Measurements from ENCODE around the gene IL13RA1.

Gene IL13RA1

DNA sequence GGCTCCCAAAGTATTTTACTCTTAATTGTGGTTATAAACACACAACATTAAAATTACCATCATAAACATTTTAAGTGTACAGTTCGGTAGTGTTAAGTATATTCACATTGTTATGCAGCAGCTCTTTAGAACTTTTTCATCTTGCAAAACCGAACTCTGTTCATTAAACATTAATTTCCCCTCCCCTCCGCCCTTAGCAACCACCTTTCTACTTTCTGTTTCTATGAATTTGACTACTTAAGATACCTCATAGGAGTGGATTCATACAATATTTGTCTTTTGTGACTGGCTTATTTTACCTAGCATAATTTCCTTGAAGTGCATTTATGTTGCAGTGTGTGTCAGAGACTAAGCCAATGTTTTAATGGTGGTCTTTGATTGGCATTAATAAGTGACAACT, 32.6 kb downstream of the IL13RA1 start:
- TF ChIP-seq ZC3H10 (CRISPR knock-in tag; IDR thresholded peaks at IDR 0.05), result no peak
- no peak for TF ChIP-seq OSR1 (CRISPR knock-in tag; IDR thresholded peaks at IDR 0.05)
- TF ChIP-seq ARNTL (CRISPR knock-in tag; IDR thresholded peaks at IDR 0.05; ENCODE audit: borderline replicate concordance, low read depth), result no peak
- TF ChIP-seq, protein P1, sequence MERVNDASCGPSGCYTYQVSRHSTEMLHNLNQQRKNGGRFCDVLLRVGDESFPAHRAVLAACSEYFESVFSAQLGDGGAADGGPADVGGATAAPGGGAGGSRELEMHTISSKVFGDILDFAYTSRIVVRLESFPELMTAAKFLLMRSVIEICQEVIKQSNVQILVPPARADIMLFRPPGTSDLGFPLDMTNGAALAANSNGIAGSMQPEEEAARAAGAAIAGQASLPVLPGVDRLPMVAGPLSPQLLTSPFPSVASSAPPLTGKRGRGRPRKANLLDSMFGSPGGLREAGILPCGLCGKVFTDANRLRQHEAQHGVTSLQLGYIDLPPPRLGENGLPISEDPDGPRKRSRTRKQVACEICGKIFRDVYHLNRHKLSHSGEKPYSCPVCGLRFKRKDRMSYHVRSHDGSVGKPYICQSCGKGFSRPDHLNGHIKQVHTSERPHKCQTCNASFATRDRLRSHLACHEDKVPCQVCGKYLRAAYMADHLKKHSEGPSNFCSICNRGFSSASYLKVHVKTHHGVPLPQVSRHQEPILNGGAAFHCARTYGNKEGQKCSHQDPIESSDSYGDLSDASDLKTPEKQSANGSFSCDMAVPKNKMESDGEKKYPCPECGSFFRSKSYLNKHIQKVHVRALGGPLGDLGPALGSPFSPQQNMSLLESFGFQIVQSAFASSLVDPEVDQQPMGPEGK (CRISPR knock-in tag; IDR thresholded peaks at IDR 0.05; ENCODE audit: borderline replicate concordance), result no peak
- TF ChIP-seq SNAI2 (CRISPR knock-in tag; IDR thresholded peaks at IDR 0.05), result no peak
- TF ChIP-seq TOX (CRISPR knock-in tag; IDR thresholded peaks at IDR 0.05; ENCODE audit: borderline replicate concordance), result no peak
- TF ChIP-seq, protein P2, sequence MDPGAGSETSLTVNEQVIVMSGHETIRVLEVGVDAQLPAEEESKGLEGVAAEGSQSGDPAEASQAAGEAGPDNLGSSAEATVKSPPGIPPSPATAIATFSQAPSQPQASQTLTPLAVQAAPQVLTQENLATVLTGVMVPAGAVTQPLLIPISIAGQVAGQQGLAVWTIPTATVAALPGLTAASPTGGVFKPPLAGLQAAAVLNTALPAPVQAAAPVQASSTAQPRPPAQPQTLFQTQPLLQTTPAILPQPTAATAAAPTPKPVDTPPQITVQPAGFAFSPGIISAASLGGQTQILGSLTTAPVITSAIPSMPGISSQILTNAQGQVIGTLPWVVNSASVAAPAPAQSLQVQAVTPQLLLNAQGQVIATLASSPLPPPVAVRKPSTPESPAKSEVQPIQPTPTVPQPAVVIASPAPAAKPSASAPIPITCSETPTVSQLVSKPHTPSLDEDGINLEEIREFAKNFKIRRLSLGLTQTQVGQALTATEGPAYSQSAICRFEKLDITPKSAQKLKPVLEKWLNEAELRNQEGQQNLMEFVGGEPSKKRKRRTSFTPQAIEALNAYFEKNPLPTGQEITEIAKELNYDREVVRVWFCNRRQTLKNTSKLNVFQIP (CRISPR knock-in tag; IDR thresholded peaks at IDR 0.05; ENCODE audit: borderline replicate concordance, low read depth), result no peak
- no peak for TF ChIP-seq ZNF8 (CRISPR knock-in tag; IDR thresholded peaks at IDR 0.05)
- TF ChIP-seq PPARA (CRISPR knock-in tag; IDR thresholded peaks at IDR 0.05; ENCODE audit: borderline replicate concordance), result no peak
- no peak for TF ChIP-seq ZNF70 (CRISPR knock-in tag; IDR thresholded peaks at IDR 0.05)
- no peak for TF ChIP-seq ZFP3 (CRISPR knock-in tag; IDR thresholded peaks at IDR 0.05)
- no peak for TF ChIP-seq CSDC2 (CRISPR knock-in tag; IDR thresholded peaks at IDR 0.05)
- TF ChIP-seq ISL1 (CRISPR knock-in tag; IDR thresholded peaks at IDR 0.05), result no peak
- TF ChIP-seq RARB (CRISPR knock-in tag; IDR thresholded peaks at IDR 0.05), result no peak
- no peak for ATAC-seq

DNA sequence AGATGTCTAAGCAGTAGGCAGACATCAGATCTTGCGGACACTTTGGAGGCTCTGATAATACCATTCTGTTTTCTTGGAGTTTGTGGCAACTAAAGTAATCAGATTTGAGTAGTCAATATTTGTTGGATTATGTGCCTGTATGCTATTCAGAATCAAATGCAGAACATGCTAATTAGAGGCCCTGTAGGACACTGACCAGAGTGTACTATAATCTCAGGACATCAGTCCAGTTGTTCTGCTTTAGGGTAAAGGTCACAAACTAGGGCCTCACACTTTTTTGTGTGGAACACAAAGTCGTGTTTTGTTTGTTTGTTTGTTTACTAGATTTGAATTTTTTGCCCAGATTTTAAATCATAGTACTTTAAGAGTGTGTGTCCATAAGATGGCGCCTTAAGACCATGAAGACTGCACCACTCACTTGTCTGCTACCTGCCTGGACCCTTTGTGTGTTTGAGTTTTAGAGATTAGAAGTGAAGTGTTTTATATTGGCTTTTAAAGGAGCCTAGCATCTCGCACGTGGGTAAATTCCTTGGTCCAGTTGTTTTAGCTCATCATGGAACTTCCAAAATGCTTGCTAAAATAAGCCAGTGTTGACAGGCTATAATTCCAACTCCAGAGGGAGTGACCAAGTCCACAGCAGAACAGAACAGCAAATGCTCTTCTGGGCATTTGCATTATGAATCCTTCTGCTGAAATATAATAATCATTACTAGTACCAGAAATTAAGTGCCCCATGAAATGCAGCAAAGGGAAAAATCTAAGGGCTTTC, 34.7 kb downstream of the IL13RA1 start:
- no peak for TF ChIP-seq ARNTL (CRISPR knock-in tag; IDR thresholded peaks at IDR 0.05; ENCODE audit: borderline replicate concordance, low read depth)
- no peak for TF ChIP-seq PPARA (CRISPR knock-in tag; IDR thresholded peaks at IDR 0.05; ENCODE audit: borderline replicate concordance)
- TF ChIP-seq, protein P3, sequence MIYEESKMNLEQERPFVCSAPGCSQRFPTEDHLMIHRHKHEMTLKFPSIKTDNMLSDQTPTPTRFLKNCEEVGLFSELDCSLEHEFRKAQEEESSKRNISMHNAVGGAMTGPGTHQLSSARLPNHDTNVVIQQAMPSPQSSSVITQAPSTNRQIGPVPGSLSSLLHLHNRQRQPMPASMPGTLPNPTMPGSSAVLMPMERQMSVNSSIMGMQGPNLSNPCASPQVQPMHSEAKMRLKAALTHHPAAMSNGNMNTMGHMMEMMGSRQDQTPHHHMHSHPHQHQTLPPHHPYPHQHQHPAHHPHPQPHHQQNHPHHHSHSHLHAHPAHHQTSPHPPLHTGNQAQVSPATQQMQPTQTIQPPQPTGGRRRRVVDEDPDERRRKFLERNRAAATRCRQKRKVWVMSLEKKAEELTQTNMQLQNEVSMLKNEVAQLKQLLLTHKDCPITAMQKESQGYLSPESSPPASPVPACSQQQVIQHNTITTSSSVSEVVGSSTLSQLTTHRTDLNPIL (CRISPR knock-in tag; IDR thresholded peaks at IDR 0.05; ENCODE audit: low read depth), result no peak
- TF ChIP-seq ZNF8 (CRISPR knock-in tag; IDR thresholded peaks at IDR 0.05), result no peak
- no peak for TF ChIP-seq ZNF565 (CRISPR knock-in tag; conservative IDR thresholded peaks at IDR 0.05; ENCODE audit: low read depth)
- TF ChIP-seq ESRRG (CRISPR knock-in tag; IDR thresholded peaks at IDR 0.05), result no peak
- no peak for TF ChIP-seq ZNF70 (CRISPR knock-in tag; IDR thresholded peaks at IDR 0.05)
- TF ChIP-seq SNAI2 (CRISPR knock-in tag; IDR thresholded peaks at IDR 0.05), result no peak
- ATAC-seq, result no peak

DNA sequence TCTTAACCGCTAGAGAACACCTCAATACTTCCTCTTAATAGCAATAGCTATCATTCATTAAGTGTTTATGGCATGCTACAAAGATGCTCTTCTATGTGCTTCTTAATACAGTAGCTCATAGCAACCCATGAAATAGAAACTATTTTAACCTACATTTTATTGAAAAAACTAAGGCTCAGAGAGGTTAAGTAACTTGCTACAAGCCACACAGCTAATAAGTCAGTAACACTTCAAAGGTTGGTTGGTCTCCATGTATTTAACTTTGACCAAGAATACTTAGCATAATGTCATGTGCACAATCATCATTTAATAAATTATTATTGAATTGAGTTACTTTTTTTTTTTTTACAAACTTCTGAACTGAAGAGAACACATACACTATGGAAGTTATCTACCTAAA, 36.1 kb downstream of the IL13RA1 start:
- ATAC-seq, result no peak
- TF ChIP-seq, protein P2 (CRISPR knock-in tag; IDR thresholded peaks at IDR 0.05; ENCODE audit: borderline replicate concordance, low read depth), result no peak
- TF ChIP-seq ISL1 (CRISPR knock-in tag; IDR thresholded peaks at IDR 0.05), result no peak
- TF ChIP-seq TOX (CRISPR knock-in tag; IDR thresholded peaks at IDR 0.05; ENCODE audit: borderline replicate concordance), result no peak
- no peak for TF ChIP-seq ZNF70 (CRISPR knock-in tag; IDR thresholded peaks at IDR 0.05)
- no peak for TF ChIP-seq ZC3H10 (CRISPR knock-in tag; IDR thresholded peaks at IDR 0.05)
- TF ChIP-seq RARB (CRISPR knock-in tag; IDR thresholded peaks at IDR 0.05), result no peak

DNA sequence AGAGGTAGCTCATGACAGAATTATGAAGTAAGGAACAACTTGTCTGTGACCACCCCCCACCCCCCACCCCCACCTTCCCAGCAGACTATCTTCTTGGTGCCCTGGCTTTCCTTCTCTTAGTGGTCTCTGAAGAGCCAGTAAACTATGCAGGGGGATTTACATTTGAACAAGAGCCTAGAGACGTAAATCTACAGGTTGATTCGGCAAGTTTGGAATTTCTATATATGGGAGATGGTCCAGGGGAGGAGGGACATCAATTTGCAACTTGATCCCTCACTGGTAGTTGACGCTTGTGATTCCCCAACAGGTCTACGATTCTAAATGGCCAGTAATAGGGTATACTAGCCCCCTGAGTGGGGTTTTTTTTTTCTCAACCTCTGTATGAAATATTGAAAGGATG, 36.7 kb downstream of the IL13RA1 start:
- no peak for ATAC-seq
- no peak for TF ChIP-seq BACH2 (CRISPR knock-in tag; IDR thresholded peaks at IDR 0.05; ENCODE audit: borderline replicate concordance)
- TF ChIP-seq, protein P1 (CRISPR knock-in tag; IDR thresholded peaks at IDR 0.05; ENCODE audit: borderline replicate concordance), result no peak
- no peak for TF ChIP-seq OSR1 (CRISPR knock-in tag; IDR thresholded peaks at IDR 0.05)
- no peak for TF ChIP-seq ZNF565 (CRISPR knock-in tag; conservative IDR thresholded peaks at IDR 0.05; ENCODE audit: low read depth)
- no peak for TF ChIP-seq ESRRG (CRISPR knock-in tag; IDR thresholded peaks at IDR 0.05)
- TF ChIP-seq, protein P3 (CRISPR knock-in tag; IDR thresholded peaks at IDR 0.05; ENCODE audit: low read depth), result no peak
- no peak for TF ChIP-seq ZFP3 (CRISPR knock-in tag; IDR thresholded peaks at IDR 0.05)
- no peak for TF ChIP-seq ZNF70 (CRISPR knock-in tag; IDR thresholded peaks at IDR 0.05)
- TF ChIP-seq ZC3H10 (CRISPR knock-in tag; IDR thresholded peaks at IDR 0.05), result no peak
- TF ChIP-seq, protein P2 (CRISPR knock-in tag; IDR thresholded peaks at IDR 0.05; ENCODE audit: borderline replicate concordance, low read depth), result no peak
- TF ChIP-seq TOX (CRISPR knock-in tag; IDR thresholded peaks at IDR 0.05; ENCODE audit: borderline replicate concordance), result no peak
- no peak for TF ChIP-seq ZFP30 (CRISPR knock-in tag; IDR thresholded peaks at IDR 0.05)

All from SK-N-SH treated with all-trans-retinoic acid at 6 μM for 48 hours (cell line).